HepG2 (cell line): ENCODE measurements around the gene POLR3F. TPM values are rescaled to one million over a fixed set of nuclear protein-coding genes. Genes with fewer than 3 reads are reported as not detected.

Experiments used
- ATAC-seq: fragments of 200-7000 bp; cut with Tn5 transposase; 3 replicates; pipeline ENCODE4 v1.9.1; 2020; ENCODE audit warnings: mild to moderate bottlenecking, moderate library complexity
- BruUV-seq: library from RNA; stranded (reverse); fragments of 400-500 nt; replicated peaks from 2 replicates; lab custom pipeline; 2021; lab: Mats Ljungman, UMichigan
- CTCF ChIA-PET: fragments of 300-600 bp; formaldehyde crosslinking; extraction: SDS; loops from one replicate; lab custom pipeline; 2021; ENCODE audit warnings: low total read pairs, inconsistent platforms, low intra/inter-chr PET ratio; lab: Yijun Ruan, JAX
- POLR2A ChIA-PET: fragments of 350-600 bp; sonication (Branson Sonifier 250); formaldehyde crosslinking; loops from one replicate; lab custom pipeline; 2020; ENCODE audit warnings: antibody characterized with exemption, inconsistent platforms; lab: Yijun Ruan, JAX
- DNase-seq: peaks from one replicate; pipeline ENCODE4 v3.0.0-alpha.2; 2015; ENCODE audit warnings: low spot score
- FAIRE-seq: peaks from 3 replicates; lab custom pipeline; 2011; peaks lifted over from hg19 to GRCh38; lab: Jason Lieb, UNC
- H2AFZ ChIP-seq: one replicate; pipeline ENCODE4 v1.6.1; 2011; ENCODE audit warnings: low read length, inconsistent platforms
- H3K27ac ChIP-seq: fragments of 300-600 bp; 3 replicates; pipeline ENCODE4 v1.8.0; 2011; ENCODE audit warnings: mixed run types, mild to moderate bottlenecking, mixed read lengths, low read length, inconsistent platforms; ENCODE audit not compliant: insufficient read depth; ENCODE audit errors: extremely low read length
- H3K27me3 ChIP-seq, 2 experiments: fragments of 200-600 bp in 1 of 2; 2 replicates in 1 of 2; 3 replicates in 1 of 2; pipeline versions ENCODE4 v1.6.0 to v1.8.0; 2011; ENCODE audit warnings: low read length in 2 of 2, mild to moderate bottlenecking in 2 of 2, moderate library complexity in 2 of 2, inconsistent platforms in 1 of 2; ENCODE audit not compliant: insufficient read depth in 2 of 2, control insufficient read depth in 1 of 2
- H3K36me3 ChIP-seq, 2 experiments: fragments of 200-600 bp in 1 of 2; replicated peaks in 1 of 2; 2 replicates in 1 of 2; 3 replicates in 1 of 2; pipeline versions ENCODE4 v1.5.1 to v1.8.0; 2011; ENCODE audit warnings: low read length in 2 of 2, inconsistent platforms in 1 of 2; ENCODE audit not compliant: insufficient read depth in 2 of 2, control insufficient read depth in 1 of 2
- H3K4me1 ChIP-seq: 2 replicates; pipeline ENCODE4 v1.5.1; 2012; ENCODE audit warnings: low read length, inconsistent platforms; ENCODE audit not compliant: insufficient read depth
- H3K4me2 ChIP-seq: 2 replicates; pipeline ENCODE4 v1.6.0; 2011; ENCODE audit warnings: low read depth, low read length, inconsistent platforms
- H3K4me3 ChIP-seq, 3 experiments: fragments of 200-600 bp in 1 of 3; sonication (generic), shearing (Covaris generic) in 1 of 3; replicated peaks in 1 of 3; 2 replicates each; pipeline ENCODE4 v1.5.1; 2011 to 2016; ENCODE audit warnings: low read length in 3 of 3, inconsistent platforms in 2 of 3, low read depth in 2 of 3, mild to moderate bottlenecking in 2 of 3, control low read depth in 1 of 3, mixed read lengths in 1 of 3; ENCODE audit not compliant: insufficient read depth in 1 of 3
- H3K79me2 ChIP-seq: one replicate; pipeline ENCODE4 v1.6.1; 2011; ENCODE audit warnings: low read length, inconsistent platforms; ENCODE audit not compliant: insufficient read depth
- H3K9ac ChIP-seq: 2 replicates; pipeline ENCODE4 v1.6.0; 2011; ENCODE audit warnings: mild to moderate bottlenecking, low read depth, low read length, inconsistent platforms; ENCODE audit not compliant: insufficient read depth
- H3K9me3 ChIP-seq: 2 replicates; pipeline ENCODE4 v1.5.1; 2012; ENCODE audit warnings: mild to moderate bottlenecking, low read length
- H4K20me1 ChIP-seq: 2 replicates; pipeline ENCODE4 v1.6.0; 2011; ENCODE audit warnings: inconsistent platforms, mild to moderate bottlenecking, low read length, moderate library complexity; ENCODE audit not compliant: insufficient read depth
- DNMT3B ChIP-seq: conservative IDR thresholded peaks from 2 replicates; pipeline ENCODE4 v1.6.1; 2016; ENCODE audit warnings: missing biosample characterization, control low read depth
- NR2F1 ChIP-seq, 2 experiments: fragments of 450-650 bp in 1 of 2; formaldehyde crosslinking in 1 of 2; IDR thresholded peaks; 2 replicates each; pipeline versions ENCODE4 v1.5.0 to v1.6.1; 2016 to 2020; ENCODE audit warnings: mild to moderate bottlenecking in 1 of 2, missing compliant biosample characterization in 1 of 2, missing genetic modification reagents in 1 of 2, moderate library complexity in 1 of 2
- POGZ ChIP-seq: sonication (generic); formaldehyde crosslinking; IDR thresholded peaks from 2 replicates; pipeline ENCODE4 v1.4.0; 2020; ENCODE audit warnings: mild to moderate bottlenecking, missing genetic modification reagents
- ZFP36L2 ChIP-seq: sonication (generic); formaldehyde crosslinking; IDR thresholded peaks from 2 replicates; pipeline ENCODE4 v1.4.0; 2020; ENCODE audit warnings: missing genetic modification reagents
- ZFYVE20 ChIP-seq: sonication (generic); formaldehyde crosslinking; IDR thresholded peaks from 2 replicates; pipeline ENCODE4 v1.8.0; 2023; ENCODE audit warnings: low read depth, mild to moderate bottlenecking, moderate library complexity, missing genetic modification reagents, borderline replicate concordance
- ZNF121 ChIP-seq: sonication (generic); formaldehyde crosslinking; IDR thresholded peaks from 2 replicates; pipeline ENCODE4 v1.5.0; 2020; ENCODE audit warnings: mild to moderate bottlenecking, missing genetic modification reagents
- ZNF446 ChIP-seq: sonication (generic); formaldehyde crosslinking; IDR thresholded peaks from 2 replicates; pipeline ENCODE4 v1.5.0; 2020; ENCODE audit warnings: mild to moderate bottlenecking, missing genetic modification reagents
- ZNF644 ChIP-seq: IDR thresholded peaks from 2 replicates; pipeline ENCODE4 v1.6.1; 2016; ENCODE audit warnings: low read depth
- WGBS: methylation state at CpG from one replicate; pipeline ENCODE4 v1.1.6; 2017; ENCODE audit warnings: low lambda C conversion rate; 5-methylcytosine and 5-hydroxymethylcytosine counted together
- in situ Hi-C: cut with HindIII; loops from 2 replicates; pipeline ENCODE4 v1.10.0; 2017; ENCODE audit warnings: low pct_unique_long_range_greater_than_20kb; ENCODE audit not compliant: extremely low pct_ligation_motif_present
- intact Hi-C: fragments of 100-400 bp; cut with micrococcal nuclease; formaldehyde crosslinking; loops from one replicate; pipeline ENCODE4 v1.10.0; 2022; ENCODE audit not compliant: unreplicated experiment
- polyA plus RNA-seq, 8 experiments: library from polyadenylated mRNA; depleted of rRNA in 3 of 8; stranded (reverse) in 7 of 8; unstranded in 1 of 8; fragments of >200 nt; fragmentation: Illumina TruSeq in 4 of 8; extraction: Trizol in 4 of 8; gene quantifications; 2 replicates each; pipeline versions ENCODE4 v1.2.1 to v1.2.3, GENCODE V29; 2011 to 2016; ENCODE audit warnings: low read depth in 4 of 8, missing spikeins in 1 of 8, mixed read lengths in 1 of 8; ENCODE audit not compliant: insufficient read depth in 1 of 8
- total RNA-seq, 5 experiments: library from RNA; depleted of rRNA; stranded (reverse); fragments of >200 nt; fragmentation: Illumina TruSeq; extraction: Trizol; gene quantifications; 2 replicates each; pipeline ENCODE4 v1.2.3, GENCODE V29; 2016; ENCODE audit warnings: low read depth in 1 of 5
- TF ChIP-seq, protein P1 (sequence below): sonication (generic); formaldehyde crosslinking; IDR thresholded peaks from 2 replicates; pipeline ENCODE4 v1.4.0; 2020; ENCODE audit warnings: mild to moderate bottlenecking, missing genetic modification reagents
- TF ChIP-seq, protein P2 (sequence below): sonication (generic); formaldehyde crosslinking; IDR thresholded peaks from 2 replicates; pipeline ENCODE4 v1.5.1; 2020; ENCODE audit warnings: mild to moderate bottlenecking, missing genetic modification reagents, moderate library complexity
- TF ChIP-seq, protein P3 (sequence below): sonication (generic); formaldehyde crosslinking; IDR thresholded peaks from 2 replicates; pipeline ENCODE4 v1.4.0; 2020; ENCODE audit warnings: low read depth, missing genetic modification reagents

Gene POLR3F
- total and polyA plus RNA-seq, 2 of the 13 experiments (the other 11 are each of a cell fraction or from before 2014, with no cell fraction given), result 11.7 to 25.5 TPM

DNA sequence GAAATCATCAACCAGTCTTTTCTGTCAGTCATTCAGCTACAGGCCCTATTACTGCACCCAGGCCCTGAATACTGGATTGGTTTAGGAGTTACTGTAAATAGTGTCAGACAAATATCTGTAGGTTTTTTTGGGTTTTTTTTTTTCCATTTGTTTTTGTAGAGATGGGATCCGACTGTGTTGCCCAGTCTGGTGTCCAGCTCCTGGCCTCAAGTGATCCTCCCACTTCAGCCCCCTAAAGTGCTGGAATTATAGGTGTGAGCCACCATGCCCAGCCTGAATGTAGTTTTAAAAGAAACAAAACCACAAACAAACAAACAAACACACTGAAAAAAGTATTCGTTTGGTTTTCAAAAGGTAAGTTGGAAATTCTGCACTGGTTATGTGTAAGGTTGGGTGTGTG lies 40.0 kb upstream of the POLR3F start:
- Histone ChIP-seq H3K27me3 (no peaks in the 10 kb centered on the region), H3K9me3 (no peaks in the 10 kb centered on the region), H3K4me2 (no peak overlapping the region), H3K4me1 (peaks cover 10% of the 10 kb centered on the region), H4K20me1 (no peaks in the 10 kb centered on the region), H3K4me3 (no peak overlapping the region), H3K9ac (no peak overlapping the region), H2AFZ (no peak overlapping the region), H3K27ac (no peak overlapping the region), H3K36me3 (no peaks in the 10 kb centered on the region), H3K79me2 (no peaks in the 10 kb centered on the region)
- ATAC-seq (no peak), FAIRE-seq (no peak), DNase-seq (no peak)
- peak; percentile 65; the same call in 1 of the 2 replicates for TF ChIP-seq ZNF121 (CRISPR knock-in tag)
- no peak for TF ChIP-seq ZFP36L2 (CRISPR knock-in tag)
- no peak for TF ChIP-seq ZFYVE20
- TF ChIP-seq DNMT3B (CRISPR knock-in tag), result no peak
- WGBS, result 86% methylated on average over 2 of the region's 2 CpGs
- CTCF ChIA-PET, result no interaction called here
- in situ Hi-C loops, result no loop called here
- no TSS peak for BruUV-seq
- intact Hi-C loops, result no loop called here
- POLR2A ChIA-PET, result no interaction called here

DNA sequence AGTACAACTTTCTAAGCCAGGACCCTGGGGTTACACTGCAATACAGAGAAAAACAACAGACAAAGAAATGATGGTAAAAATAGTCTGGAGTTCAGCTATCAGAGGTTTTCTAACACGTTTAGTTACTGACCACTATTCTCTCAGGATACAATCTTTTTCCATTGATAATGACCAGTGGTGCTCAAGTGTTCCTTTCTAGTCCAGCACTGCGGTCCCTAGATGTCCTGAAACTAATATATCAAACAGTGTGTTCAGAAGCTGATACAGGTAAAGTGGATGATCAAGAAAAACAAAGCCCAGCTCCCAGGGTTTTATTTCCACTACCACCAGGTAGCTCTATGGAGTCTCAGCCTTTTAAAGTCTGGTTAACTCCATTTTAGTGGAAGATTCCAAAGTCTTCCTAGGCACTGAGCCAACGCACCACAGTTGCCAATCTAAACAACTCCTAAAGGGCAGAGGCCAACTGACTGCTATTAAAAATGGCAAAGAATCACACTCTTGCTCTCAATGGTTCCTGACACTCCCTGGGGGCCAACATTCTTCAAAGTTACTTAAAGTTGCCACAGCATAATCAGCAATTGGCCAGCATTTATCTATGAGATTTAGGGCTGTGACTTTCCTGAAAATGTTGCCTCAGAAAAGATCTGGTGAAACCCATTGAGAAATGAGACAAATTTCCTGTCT lies 38.6 kb upstream of the POLR3F start:
- H4K20me1 ChIP-seq, result no peaks in the 10 kb centered on the region
- WGBS, result 53% methylated on average over 3 of the region's 3 CpGs
- peak overlapping the region; percentile 13; the same call in 1 of the 2 replicates for H3K4me2 ChIP-seq
- H3K9me3 ChIP-seq, result no peaks in the 10 kb centered on the region
- ChIA-PET CTCF (no interaction called here), POLR2A (interaction anchor here (1.2 kb wide), 1 partner anchor 79 kb away, joined by 3 read pairs; no protein-coding TSS in a partner anchor)
- no peak overlapping the region for H3K9ac ChIP-seq
- intact Hi-C loops, result loop anchor here (2.0 kb wide), 1 partner anchor 68 kb away; the partner anchor contains the start of gene RBBP9
- ATAC-seq (peak; percentile 75), DNase-seq (peak; percentile 64), FAIRE-seq (no peak)
- H3K4me1 ChIP-seq, result peaks cover 10% of the 10 kb centered on the region
- no TSS peak for BruUV-seq
- no peak overlapping the region for H2AFZ ChIP-seq
- in situ Hi-C loops, result no loop called here
- no peaks in the 10 kb centered on the region for H3K79me2 ChIP-seq
- H3K36me3 ChIP-seq, result no peaks in the 10 kb centered on the region
- H3K4me3 ChIP-seq, result no peak overlapping the region
- H3K27ac ChIP-seq, result no peak overlapping the region
- no peaks in the 10 kb centered on the region for H3K27me3 ChIP-seq
- TF ChIP-seq ZNF446 (CRISPR knock-in tag) (0 out of 2 replicates have a peak, but pooled peaks have one; percentile 41), POGZ (CRISPR knock-in tag) (peak; percentile 54), NR2F1 (CRISPR knock-in tag; IDR thresholded peaks at IDR 0.05) (peak; percentile 20 to 64; a peak in 2 of 4 replicates), ZNF644 (CRISPR knock-in tag) (peak; percentile 90)
- TF ChIP-seq, protein P1, sequence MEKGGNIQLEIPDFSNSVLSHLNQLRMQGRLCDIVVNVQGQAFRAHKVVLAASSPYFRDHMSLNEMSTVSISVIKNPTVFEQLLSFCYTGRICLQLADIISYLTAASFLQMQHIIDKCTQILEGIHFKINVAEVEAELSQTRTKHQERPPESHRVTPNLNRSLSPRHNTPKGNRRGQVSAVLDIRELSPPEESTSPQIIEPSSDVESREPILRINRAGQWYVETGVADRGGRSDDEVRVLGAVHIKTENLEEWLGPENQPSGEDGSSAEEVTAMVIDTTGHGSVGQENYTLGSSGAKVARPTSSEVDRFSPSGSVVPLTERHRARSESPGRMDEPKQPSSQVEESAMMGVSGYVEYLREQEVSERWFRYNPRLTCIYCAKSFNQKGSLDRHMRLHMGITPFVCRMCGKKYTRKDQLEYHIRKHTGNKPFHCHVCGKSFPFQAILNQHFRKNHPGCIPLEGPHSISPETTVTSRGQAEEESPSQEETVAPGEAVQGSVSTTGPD (CRISPR knock-in tag), result peak; percentile 93
- TF ChIP-seq, protein P2, sequence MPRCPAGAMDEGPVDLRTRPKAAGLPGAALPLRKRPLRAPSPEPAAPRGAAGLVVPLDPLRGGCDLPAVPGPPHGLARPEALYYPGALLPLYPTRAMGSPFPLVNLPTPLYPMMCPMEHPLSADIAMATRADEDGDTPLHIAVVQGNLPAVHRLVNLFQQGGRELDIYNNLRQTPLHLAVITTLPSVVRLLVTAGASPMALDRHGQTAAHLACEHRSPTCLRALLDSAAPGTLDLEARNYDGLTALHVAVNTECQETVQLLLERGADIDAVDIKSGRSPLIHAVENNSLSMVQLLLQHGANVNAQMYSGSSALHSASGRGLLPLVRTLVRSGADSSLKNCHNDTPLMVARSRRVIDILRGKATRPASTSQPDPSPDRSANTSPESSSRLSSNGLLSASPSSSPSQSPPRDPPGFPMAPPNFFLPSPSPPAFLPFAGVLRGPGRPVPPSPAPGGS (CRISPR knock-in tag), result no peak
- TF ChIP-seq, protein P3, sequence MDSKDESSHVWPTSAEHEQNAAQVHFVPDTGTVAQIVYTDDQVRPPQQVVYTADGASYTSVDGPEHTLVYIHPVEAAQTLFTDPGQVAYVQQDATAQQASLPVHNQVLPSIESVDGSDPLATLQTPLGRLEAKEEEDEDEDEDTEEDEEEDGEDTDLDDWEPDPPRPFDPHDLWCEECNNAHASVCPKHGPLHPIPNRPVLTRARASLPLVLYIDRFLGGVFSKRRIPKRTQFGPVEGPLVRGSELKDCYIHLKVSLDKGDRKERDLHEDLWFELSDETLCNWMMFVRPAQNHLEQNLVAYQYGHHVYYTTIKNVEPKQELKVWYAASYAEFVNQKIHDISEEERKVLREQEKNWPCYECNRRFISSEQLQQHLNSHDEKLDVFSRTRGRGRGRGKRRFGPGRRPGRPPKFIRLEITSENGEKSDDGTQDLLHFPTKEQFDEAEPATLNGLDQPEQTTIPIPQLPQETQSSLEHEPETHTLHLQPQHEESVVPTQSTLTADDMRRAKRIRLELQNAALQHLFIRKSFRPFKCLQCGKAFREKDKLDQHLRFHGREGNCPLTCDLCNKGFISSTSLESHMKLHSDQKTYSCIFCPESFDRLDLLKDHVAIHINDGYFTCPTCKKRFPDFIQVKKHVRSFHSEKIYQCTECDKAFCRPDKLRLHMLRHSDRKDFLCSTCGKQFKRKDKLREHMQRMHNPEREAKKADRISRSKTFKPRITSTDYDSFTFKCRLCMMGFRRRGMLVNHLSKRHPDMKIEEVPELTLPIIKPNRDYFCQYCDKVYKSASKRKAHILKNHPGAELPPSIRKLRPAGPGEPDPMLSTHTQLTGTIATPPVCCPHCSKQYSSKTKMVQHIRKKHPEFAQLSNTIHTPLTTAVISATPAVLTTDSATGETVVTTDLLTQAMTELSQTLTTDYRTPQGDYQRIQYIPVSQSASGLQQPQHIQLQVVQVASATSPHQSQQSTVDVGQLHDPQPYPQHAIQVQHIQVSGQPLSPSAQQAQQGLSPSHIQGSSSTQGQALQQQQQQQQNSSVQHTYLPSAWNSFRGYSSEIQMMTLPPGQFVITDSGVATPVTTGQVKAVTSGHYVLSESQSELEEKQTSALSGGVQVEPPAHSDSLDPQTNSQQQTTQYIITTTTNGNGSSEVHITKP, result peak; percentile 69; the same call in 1 of the 2 replicates
